ENCODE results near the gene LARGE1.

GRCh38 chr22:33848251-33848650 is 72.0 kb downstream of the LARGE1 start:
- TF ChIP-seq POLR2A (IDR thresholded peaks at IDR 0.05; ENCODE audit: borderline replicate concordance, extremely low read depth, insufficient read depth, insufficient read length), result no peak
- no peak for TF ChIP-seq ZBTB33 (IDR thresholded peaks at IDR 0.05; ENCODE audit: extremely low read depth, insufficient replicate concordance, low read length)
- TF ChIP-seq, protein P1, sequence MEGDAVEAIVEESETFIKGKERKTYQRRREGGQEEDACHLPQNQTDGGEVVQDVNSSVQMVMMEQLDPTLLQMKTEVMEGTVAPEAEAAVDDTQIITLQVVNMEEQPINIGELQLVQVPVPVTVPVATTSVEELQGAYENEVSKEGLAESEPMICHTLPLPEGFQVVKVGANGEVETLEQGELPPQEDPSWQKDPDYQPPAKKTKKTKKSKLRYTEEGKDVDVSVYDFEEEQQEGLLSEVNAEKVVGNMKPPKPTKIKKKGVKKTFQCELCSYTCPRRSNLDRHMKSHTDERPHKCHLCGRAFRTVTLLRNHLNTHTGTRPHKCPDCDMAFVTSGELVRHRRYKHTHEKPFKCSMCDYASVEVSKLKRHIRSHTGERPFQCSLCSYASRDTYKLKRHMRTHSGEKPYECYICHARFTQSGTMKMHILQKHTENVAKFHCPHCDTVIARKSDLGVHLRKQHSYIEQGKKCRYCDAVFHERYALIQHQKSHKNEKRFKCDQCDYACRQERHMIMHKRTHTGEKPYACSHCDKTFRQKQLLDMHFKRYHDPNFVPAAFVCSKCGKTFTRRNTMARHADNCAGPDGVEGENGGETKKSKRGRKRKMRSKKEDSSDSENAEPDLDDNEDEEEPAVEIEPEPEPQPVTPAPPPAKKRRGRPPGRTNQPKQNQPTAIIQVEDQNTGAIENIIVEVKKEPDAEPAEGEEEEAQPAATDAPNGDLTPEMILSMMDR (IDR thresholded peaks at IDR 0.05 in 2 of 3, conservative IDR thresholded peaks at IDR 0.05 in 1 of 3; ENCODE audit: borderline replicate concordance in 1 of 3, insufficient read depth in 1 of 3, low read depth in 2 of 3, low read length in 2 of 3), result no peak
- no peak for TF ChIP-seq ELF1 (IDR thresholded peaks at IDR 0.05; ENCODE audit: borderline replicate concordance, low read depth)
- TF ChIP-seq ZNF274 (IDR thresholded peaks at IDR 0.05; ENCODE audit: low read depth, low read length), result no peak
- TF ChIP-seq, protein P2, sequence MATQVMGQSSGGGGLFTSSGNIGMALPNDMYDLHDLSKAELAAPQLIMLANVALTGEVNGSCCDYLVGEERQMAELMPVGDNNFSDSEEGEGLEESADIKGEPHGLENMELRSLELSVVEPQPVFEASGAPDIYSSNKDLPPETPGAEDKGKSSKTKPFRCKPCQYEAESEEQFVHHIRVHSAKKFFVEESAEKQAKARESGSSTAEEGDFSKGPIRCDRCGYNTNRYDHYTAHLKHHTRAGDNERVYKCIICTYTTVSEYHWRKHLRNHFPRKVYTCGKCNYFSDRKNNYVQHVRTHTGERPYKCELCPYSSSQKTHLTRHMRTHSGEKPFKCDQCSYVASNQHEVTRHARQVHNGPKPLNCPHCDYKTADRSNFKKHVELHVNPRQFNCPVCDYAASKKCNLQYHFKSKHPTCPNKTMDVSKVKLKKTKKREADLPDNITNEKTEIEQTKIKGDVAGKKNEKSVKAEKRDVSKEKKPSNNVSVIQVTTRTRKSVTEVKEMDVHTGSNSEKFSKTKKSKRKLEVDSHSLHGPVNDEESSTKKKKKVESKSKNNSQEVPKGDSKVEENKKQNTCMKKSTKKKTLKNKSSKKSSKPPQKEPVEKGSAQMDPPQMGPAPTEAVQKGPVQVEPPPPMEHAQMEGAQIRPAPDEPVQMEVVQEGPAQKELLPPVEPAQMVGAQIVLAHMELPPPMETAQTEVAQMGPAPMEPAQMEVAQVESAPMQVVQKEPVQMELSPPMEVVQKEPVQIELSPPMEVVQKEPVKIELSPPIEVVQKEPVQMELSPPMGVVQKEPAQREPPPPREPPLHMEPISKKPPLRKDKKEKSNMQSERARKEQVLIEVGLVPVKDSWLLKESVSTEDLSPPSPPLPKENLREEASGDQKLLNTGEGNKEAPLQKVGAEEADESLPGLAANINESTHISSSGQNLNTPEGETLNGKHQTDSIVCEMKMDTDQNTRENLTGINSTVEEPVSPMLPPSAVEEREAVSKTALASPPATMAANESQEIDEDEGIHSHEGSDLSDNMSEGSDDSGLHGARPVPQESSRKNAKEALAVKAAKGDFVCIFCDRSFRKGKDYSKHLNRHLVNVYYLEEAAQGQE (IDR thresholded peaks at IDR 0.05; ENCODE audit: low read depth), result no peak
- TF ChIP-seq TCF7L2 (IDR thresholded peaks at IDR 0.05; ENCODE audit: borderline replicate concordance, extremely low read depth, insufficient read depth, insufficient read length), result no peak
- TF ChIP-seq, protein P3, sequence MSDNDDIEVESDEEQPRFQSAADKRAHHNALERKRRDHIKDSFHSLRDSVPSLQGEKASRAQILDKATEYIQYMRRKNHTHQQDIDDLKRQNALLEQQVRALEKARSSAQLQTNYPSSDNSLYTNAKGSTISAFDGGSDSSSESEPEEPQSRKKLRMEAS (IDR thresholded peaks at IDR 0.05), result no peak
